HG02852 (cell line): ENCODE data around the gene MAZ.

Experiments used
- ATAC-seq: cut with Tn5 transposase; IDR thresholded peaks from one replicate; pipeline ENCODE4 v1.9.1; 2021; ENCODE audit warnings: mild to moderate bottlenecking, moderate library complexity; ENCODE audit not compliant: unreplicated experiment

MAZ gene

DNA sequence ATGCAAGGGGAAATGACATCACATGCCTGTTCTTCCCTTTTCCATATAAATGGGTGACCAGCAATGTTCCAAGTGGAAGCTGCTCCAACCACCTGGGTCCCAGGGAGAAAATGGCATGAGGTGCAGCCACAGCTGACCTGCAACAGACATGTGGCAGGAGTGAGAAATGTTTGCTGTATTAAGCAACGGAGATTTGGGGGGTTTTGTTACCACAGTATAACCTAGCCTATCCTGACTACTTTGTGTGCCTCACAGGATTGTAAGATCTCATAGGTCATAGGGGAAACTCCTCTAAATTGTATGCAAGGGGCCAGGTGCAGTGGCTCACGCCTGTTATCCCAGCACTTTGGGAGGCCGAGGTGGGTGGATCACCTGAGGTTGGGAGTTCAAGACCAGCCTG is 44.7 kb downstream of the MAZ start:
- ATAC-seq, result no peak

DNA sequence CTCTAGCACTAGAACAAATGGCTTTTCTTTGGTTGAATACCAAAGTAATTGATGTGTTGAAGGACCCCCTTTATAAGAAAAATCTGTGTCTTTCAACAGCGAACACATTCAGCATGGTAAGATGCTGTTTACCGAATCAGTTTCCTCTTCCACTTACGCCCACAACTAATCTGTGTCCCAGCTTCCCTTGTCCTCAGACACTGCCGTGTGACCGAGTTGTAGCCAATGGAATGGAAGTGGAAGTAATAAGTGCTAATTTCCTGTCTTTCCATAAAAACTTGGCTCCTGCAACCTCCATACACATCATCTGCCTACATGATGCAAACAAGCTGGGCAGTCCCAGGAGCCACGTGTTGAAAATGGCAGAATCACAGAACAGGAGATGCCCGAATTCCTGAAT is 46.3 kb downstream of the MAZ start:
- ATAC-seq, result no peak

DNA sequence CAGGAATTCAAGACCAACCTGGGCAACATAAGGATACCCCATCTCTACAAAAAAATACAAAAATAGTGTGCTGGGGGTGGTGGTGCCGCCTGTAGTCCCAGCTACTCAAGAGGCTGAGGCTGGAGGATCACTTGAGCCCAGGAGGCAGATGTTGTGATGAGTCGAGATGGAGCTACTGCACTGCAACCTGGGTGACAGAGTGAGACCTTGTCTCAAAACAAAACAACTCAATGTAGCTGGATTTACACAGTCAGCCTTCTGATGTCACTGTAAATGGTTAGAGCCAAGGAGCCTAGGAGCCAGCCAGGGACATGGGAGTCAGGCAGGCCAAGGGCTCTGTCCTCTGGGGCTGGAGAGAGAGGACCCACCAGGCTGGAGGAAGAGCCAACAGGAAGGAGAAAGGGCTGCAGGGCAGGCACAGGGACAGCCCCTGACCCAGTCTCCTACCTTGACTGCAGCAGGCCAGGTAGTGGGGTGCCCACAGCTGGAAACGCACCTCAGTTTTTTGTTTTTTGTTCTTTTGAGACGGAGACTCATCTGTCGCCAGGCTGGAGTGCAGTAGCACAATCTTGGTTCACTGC is 48.3 kb downstream of the MAZ start:
- ATAC-seq, result no peak

DNA sequence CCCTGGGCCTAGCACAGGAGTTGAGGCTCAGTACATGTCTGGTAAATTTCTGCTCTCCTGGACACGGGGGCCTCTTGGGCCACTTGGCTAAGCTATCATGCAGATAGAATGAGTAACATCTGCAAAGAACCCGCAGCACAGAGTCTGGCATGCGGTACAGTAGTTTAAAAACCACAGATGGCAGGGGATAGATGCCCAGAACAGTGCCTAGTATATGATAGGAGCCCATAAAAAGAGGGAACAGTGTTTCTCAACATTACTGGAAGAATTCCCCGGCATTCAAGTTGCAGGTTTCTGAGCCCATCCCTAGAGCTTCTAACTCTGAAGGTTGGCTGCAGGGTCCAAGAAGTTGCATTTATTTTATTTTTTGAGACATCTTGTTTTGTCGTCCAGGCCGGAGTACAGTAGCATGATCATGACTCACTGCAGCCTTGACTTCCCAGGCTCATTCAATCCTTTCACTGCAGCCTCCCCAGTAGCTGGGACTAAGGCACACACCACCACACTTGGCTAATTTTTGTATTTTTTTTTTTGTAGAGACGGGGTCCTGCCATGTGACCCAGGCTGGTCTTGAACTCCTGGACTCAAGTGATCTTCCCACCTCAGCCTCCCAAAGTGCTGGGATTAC is 50.9 kb downstream of the MAZ start:
- no peak for ATAC-seq

DNA sequence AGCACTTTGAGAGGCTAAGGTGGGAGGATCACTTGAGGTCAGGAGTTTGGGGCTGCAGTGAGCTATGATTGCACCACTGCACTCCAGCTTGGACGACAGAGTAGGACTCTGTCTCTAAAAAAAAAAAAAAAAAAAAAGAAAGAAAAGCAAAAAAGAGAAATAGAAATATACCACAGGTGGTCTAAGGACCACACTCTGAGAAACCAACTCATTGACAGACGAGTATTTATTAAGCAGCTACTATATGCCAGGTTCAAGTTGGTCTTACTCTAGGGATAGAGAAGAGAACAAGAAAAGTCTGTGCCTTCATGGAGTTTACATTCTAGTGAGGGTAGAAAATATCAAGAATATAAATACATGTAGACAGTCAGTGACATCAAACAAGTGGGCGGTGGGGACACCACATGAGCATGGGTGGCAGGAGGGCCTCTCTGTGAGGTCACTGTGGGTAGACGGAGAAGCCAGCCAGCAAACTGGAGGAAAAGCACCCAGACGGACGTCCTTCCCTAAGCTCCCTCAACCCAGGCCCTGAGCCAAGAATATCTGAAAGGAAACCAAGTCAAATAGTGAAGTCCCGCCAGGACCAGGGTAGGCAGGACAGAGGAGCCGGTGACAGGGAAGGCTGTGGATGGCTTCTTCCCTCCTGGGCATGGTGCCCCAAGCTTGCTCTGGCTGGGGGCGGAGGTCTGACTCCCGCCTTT is 52.0 kb downstream of the MAZ start:
- ATAC-seq, result no peak

DNA sequence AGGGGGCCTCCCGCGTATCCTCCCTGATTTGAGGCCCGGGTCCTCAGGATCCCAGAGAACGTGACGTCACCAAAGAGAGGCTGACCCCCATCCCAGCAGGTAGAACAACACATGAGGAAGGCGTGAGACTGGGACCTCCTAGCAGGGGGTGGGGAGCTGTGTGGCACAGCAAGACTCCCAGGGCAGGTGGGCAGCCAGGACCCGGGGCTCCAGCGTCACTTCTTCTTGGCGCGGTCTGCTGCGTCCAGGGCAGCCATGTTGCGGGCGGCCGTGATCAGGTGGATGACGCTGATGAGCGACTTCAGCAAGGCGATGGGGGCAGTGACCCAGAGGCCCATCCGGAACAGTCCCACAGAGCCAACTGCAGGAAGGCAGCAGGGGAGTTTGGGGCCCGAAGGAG is 52.6 kb downstream of the MAZ start:
- no peak for ATAC-seq

DNA sequence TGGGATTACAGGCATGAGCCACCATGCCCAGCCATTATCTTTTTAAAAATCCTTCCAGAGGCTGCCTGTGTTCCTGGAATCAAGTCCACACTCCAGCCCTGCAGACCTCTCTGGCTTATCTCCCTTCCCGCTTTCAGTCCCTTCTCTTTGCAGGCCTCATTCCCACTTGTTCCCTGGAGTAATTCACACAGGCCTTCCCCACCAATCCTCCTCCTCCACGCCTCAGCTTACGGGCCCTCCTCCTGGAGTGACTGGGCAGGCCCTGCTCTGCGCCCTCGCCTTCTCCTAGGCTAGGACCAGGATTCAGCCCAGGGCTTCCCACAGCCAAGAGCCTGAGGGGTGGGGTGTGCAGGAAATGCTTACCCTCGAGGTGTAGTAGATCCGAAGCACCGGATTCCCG is 53.9 kb downstream of the MAZ start:
- ATAC-seq, result no peak
